ENCODE measurements around the gene MGST1.

The MGST1 gene, protein sequence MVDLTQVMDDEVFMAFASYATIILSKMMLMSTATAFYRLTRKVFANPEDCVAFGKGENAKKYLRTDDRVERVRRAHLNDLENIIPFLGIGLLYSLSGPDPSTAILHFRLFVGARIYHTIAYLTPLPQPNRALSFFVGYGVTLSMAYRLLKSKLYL

DNA sequence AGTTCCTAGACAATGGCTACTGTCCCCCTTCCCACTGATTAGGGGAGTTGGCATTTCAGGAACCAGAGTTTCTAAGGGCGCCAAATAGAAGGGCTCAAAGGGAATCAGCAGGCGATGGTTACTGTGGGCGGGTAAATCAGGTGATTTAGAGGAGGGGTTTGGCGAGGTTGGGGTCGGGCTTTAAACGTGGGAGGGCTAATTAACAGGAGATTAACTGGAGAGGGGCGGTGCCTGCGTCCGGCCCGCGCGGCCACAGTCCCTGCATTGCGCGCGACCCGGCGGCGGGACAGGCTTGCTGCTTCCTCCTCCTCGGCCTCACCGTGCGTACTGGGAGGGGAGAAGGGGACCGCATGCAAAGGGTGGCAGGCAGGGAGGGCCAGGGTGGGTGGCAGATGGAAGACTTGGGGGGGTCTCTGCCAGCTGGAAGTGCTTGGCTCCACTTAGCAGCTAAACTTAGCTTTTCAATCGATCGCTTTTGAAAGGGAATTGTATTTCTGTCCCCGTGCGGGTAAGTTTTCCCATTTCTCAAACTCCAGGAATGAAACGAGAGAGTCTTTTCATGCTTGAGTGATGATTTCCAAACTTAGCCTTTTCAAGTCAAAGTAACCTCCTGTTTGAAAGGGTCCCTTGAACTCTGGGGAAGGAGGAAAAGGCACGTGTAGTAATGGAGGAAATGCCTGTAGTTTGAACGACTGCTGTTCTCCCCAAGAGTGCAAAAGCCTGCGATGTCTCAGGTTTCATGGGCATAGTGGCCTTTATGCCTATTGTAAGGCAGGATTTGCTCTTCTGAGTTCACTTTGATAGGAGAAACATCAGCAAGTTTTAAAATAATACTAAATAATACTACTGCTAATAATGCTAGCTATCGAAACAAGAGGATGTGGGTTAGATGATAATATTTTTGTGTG, at the start of gene MGST1:
Gene MGST1 (plus strand): TSS at position 255 of the 908 bp plus-strand sequence. CDS start 6,608 bp downstream, outside the sequence.
- peak in 1 of 2 experiments; percentile 45 for DNase-seq

DNA sequence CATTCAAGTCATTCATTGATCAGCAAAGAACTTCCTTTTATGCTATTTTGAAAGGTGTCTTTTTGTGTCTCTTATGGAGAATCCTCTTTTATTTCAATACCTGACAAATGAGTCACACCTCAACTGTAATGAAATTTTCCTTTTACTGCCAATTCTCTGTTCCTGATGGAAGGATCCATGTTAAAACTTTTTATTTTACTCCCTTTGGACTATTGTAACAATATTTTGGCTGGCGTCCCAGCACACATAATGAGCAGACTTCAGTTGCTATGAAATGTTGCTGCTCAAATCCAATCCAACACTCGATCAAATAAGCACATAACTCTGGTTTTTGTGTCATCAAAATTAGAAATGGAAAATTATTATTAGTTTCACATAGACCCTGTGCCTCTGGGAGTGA, 48.0 kb upstream of the MGST1 start:
- DNase-seq: no peak

DNA sequence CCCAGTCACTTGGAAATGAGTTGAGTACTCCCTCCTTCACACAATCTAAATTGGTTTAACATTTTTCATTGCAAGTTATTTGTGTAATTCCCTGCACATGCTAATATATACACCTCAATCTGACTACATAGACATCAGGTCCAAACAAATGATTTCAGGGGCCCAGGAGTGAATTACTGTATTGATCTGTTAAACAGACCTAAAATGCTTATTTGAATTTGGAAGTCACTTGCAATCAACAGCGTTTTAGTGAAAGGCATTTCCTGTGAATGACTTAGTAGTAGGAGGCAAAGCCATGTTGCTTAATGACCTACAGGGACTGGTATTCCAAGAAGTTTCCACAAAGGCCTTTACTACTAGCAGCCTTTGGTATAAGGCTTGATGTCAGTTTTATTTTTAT, 47.3 kb upstream of the MGST1 start:
- no peak for DNase-seq

DNA sequence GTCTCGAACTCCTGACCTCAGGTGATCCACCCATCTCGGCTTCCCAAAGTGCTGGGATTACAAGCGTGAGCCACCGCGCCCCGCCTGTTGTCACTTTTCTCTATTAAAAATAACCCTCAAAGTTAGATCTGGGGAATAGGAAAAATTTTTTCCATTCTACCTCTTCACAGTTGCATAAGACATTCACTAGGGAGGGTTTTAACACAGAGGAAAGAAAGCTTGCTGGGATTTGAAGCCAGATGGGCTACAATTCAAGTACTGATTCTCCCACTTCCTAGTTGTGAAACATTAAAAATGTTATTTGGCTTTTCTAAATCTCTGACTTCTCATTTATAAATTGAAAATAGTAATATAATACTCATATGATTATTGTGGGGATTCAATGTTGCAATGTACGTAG, 46.7 kb upstream of the MGST1 start:
- DNase-seq: no peak

DNA sequence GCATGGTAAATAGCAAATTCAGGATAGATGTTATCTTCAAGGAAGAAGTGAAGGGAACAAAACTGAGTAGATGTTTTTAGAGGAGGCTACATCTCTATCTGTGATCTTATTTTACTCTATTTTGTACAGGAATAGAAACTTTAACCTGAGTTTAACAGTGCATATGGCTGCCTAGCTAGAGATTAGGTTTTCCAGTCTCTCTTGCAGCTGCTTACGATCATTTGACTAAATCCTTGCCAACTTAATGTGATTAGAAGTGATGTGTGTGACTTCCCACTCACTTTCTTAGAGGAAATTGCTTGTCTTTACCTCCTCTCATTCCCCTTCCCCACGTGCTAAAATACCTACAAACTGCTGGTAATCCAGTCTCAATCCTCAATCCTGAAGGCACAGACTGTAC, 43.5 kb upstream of the MGST1 start:
- no peak for DNase-seq

DNA sequence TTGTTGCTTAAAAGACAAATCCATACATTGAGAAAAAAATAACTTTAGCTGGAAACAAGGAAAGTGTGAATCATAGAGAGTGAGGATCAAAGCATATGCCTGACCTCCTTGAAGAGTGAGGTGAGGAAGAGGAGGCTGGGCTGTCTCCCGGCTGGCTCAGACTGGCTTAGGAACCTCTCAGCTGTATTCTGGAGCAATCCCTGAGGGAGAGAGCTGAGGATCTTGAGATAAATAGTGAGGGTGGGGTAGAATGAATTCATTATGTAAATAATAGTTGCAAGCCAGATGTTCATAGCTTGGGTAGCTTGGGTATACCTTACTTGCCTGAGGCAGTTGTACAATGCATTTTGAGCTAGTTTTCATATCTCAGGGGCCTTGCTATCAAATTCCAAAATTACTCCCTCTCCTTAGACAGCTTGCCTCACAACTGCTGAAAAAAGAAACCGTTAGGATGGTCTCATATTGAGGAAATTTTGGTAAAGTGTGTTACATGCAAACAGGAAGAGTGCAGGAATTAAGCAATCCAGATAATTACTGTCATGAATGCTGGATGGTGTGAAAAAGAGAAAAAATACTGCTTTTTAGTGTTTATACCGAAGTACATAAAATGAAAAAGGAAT, 39.5 kb upstream of the MGST1 start:
- DNase-seq: no peak

DNA sequence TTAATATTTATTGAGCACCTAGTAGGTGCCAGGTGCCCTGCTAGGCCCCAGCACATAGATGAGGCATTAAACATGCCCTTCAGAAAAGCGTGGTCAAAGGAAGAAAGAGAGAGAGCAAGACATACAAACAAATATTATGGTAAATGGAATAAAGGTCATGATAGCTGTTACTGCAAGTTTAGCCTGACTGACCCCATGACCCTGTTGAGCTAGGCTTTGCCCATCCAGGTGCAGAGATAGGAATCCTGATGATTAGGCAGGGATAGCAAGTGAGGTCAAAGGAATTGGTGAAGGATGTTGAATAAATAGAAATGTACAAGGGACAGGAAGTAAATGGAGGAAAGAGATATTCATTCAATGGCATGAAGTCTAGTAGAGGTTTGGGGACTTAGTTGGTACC, 36.5 kb upstream of the MGST1 start:
- DNase-seq: no peak

DNA sequence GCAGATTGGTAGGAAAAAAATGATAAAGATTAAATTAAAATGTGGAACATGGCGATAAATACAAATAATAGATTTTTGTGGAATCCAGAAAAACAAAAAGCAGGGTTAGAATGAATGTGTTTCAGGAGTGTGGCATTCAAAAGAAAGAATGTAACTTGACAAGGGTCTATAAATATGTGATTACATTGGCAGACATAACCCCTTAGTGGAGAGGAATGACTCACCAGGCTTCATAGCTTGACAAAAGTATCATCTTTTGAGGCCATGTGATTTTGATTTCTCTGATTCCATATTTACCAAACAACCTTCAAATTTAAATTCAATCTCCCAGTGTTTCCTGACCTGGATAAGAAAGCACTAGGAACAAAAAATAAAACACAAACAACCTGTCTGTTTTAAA, 24.4 kb upstream of the MGST1 start:
- no peak for DNase-seq

DNA sequence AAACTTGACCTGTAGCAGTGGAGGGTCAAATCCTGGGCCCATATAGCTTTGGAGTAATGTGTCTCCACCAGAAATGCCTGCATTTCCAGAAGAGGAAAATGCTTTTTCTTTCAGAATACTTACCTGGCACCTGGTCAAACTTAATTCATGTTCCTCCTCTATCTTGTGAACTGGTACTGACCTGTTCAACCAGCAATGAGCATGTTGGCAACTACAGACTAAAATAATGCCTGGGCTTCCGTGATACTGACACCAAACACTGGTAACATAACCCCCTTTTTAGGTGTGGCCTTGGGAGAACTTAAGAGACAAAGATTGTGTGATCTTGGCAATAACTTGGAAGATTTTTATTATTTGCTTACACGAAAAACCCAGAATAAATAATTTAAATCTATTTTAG, 23.8 kb upstream of the MGST1 start:
- no peak for DNase-seq

DNA sequence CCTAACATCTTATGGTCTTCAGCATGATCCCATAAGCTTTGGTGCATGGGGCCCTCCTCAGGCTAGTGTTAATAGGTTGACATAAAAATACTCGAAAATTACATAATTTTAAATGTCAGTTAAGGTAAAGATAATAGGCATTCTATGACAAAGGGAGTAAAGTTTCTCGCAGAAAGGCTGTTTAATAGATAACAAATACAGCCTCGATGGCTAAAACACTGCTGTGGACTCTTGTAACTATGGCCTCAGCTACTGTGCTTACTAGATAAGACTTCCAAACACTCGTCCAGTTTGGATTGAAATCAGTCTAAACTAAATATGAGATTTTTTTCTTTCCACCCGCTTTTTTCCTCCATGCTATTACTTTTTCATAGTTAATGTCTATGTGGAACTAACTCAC, 23.2 kb upstream of the MGST1 start:
- DNase-seq: no peak

DNA sequence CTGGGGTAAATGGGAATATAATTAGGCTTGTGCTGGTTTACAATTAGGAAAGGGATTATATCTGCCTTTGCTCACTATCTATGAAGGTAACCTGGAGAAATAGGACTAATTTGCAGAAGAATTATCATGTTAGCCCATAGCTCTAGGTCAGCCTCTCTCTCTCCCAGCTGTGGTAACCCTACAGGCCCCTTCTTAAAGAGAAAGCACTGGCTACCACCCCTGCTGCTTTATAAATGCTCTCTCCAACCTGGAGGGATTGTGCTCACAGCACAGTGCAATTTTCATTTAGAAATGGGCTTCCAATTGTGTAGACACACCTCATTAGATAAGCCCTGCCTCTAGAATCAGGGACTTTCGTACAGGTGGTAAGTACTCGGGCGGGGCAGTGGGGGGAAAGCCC, 22.7 kb upstream of the MGST1 start:
- no peak for DNase-seq

DNA sequence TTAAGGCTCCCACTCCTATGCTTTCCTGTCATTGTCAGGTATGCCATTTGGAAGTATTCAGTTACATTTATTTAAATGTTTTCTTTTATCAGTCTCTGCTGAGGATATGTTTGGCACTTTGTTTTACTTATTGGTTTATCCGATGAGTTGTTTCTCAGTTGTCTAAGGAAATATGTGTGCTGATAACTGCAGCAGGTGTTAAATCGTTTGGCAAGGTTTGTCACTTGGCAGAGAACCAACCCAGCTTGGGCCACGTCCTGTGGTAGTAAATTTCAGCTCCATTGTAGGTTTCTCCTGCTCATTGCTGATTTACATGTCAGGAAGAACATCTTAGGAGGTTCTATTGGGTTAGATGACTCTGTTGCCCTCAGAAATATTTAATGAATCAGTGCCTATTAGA, 22.0 kb upstream of the MGST1 start:
- DNase-seq: no peak

DNA sequence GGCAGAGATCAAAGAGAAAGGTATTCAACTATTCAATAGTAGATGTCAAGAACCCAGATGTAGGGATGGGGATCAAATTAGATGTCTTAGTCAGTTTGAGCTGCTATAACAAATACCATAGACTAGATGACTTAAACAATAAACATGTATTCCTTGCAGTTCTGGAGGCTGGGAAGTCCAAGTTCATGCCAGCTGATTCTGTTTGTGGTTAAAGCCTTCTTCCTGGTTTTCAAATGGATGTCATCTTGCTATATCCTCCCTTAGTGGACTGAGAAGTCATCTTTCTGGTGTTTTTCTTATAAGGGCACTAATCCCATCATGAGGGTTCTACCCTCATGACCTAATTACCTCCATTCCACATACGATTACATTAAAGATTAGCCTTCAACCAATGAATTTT, 19.5 kb upstream of the MGST1 start:
- no peak for DNase-seq

DNA sequence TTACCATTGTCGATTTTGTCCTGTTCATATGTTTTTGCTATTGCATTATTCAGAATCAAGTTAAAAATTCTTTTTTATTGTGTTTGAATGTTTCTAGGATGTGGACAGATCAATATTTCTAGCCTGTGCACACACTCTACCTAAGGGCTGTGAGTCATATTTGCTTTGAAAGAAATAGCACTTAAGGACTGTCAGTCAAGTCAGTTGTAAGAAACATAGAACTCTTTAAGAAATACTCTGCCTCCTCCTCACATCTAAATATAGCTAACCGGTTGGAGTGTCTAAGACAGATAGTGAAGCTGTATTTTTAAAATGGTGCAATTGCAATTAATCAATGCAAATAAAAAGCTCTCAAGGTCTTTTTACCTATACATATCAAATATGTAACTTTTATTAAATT, 17.9 kb upstream of the MGST1 start:
- DNase-seq: no peak

DNA sequence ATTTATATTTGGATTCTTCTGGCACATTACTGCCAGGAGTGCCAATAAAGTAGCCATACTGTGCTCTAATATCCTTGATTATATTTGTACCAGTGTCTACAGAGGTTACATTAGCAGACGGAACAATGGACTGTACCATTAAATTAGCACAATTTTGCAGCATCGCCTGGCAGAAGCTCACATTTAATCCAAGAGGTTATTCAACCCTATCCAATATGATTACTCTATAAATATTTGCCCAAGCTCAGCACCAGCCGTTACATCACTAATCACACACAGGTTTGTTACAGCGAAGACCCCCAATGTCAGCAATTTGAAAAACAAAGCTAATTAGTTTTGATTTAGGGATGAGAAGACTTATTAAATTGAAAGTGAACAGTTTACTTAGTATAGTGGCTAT, 16.9 kb upstream of the MGST1 start:
- DNase-seq: no peak

DNA sequence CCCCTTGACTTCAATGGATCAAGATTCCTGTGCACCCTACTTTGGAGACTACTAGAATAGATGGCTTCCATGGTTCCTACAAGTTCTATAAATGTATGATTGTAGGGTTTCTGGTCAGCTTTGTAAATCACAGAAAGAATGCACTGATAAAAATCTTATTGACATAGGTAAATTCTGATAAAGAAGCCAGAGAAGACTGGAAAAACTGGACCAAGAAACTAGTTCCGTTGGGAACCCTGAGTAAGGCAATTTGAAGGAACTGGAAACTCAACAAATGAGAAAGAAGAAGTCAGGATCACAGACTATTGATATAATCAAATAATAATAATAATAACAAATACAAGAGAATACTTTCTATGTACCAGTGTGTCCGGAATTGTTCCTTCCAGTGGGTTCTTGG, 15.4 kb upstream of the MGST1 start:
- DNase-seq: no peak

DNA sequence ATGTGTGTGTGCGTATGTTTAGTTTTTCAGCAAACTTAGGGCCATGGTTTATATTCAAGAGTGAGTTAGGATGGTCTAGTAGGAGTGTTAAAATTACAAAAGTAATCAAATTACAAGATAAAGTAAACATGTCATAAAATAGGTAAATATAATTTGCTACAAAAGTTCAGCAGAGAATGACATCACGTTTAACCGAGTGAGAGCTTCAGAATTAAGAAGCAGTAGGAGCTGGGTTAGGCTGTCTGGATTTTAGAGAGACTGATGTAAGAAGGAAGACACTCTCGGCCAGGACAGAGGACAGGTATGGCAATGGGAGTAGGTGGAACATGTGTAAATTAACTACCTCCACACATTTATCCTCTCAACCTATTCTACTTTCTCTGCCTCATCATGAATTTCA, 11.6 kb upstream of the MGST1 start:
- DNase-seq: no peak

DNA sequence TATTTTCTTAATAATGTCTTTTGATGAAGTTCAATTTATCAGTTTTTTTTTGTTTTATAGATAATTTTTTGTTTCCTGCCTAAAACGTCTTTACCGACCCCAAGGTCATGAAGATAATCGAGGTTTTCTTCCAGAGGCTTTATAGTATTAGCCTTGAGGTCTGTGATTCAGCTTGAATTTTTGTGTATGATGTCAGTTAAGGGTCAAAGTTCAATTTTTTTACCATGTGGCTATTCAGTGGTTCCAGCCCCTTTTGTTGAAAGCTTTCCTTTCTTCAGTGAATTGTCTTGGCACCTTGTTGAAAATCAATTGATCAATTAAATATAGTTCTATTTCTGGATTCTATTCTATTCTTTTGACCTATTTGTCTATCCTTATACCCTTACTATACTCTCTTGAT, 3.2 kb upstream of the MGST1 start:
- no peak for DNase-seq

DNA sequence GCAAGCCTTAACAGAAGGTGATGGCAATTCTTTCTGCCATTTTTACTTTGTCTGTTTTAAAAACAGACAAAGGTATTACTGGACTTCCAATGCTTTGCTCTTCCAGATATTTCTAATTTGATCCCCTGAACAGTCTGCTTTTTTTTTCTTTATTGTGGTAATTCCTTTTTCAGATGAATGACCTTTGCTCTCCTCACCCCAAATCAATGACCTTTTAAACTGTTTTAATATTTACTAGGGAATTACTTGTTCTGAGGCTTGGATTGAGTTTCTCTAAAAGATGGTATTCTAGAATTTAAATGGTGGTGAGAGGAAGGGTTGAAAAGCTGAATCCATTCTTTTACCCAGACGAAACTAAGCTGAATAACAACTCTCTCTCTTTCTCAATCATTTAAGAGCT, 2.3 kb upstream of the MGST1 start:
- DNase-seq: no peak

DNA sequence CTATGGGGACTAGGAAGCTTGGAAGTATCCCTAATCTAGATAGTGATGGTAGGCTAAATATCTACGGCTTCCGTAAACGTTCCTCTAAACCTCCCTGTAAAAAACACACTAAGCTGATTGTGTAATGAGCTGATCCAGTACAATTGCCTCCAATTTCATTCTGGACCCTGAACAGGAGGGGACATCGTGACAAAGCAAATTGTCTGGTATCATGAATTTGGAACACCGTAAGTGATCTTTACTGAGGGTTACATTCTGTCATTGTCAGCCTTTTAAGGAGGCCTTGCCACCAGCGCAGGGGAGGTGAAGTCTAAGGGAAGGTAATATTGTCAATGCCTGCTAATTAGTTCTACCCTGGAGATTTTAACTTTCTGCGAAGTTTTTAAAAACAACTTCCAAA, 487 bp upstream of the MGST1 start:
- no peak for DNase-seq

DNA sequence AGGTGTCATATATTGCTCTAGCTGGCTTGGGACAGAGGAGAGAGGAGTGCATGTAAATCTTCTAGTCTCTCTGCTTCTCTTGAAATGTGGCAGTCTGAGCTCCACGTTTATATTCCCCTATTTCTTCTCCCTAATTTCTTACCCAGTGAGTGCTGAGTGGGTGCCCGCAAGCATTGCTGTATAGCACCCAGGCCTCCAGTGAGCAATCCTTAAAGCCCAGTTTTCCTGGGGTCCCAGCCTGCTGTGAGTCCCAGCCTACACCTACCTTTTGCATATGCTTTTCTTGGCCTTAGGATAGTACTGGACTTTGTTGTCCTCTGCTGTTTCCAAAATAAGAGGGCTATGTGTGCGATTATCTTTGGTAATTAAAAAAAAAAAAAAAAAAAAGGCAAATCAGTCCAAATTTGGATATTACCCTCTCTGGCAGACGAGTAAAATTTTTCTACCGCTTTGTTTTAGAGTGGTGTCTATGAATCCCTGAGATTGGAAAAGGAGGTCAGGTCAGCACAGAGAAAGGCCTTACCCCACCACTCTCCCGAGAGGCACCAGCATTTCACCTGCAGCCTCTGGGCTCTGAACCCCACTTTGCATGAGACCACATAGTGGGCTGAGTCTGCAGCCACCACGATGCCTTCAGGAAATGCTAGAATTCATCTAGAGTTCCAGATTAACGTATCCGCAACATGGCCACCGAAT, 1.1 kb downstream of the MGST1 start:
- DNase-seq: no peak

DNA sequence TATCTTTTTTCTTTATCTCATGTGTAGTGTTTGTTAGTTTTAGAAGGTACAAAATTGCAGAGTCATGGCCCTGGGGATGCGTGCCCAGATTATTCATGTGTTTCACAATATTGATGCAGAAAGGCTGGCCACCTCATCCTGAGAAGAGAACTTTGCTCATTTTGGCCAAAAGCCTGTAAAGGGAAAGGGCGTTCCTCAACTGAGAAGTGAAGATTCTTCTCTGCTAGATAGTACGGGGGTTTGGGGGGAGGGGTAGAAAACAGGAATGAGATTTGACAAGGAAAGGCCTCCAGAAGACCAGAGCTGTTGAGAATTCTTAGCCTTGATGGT, 1.7 kb downstream of the MGST1 start:
- DNase-seq: no peak

DNA sequence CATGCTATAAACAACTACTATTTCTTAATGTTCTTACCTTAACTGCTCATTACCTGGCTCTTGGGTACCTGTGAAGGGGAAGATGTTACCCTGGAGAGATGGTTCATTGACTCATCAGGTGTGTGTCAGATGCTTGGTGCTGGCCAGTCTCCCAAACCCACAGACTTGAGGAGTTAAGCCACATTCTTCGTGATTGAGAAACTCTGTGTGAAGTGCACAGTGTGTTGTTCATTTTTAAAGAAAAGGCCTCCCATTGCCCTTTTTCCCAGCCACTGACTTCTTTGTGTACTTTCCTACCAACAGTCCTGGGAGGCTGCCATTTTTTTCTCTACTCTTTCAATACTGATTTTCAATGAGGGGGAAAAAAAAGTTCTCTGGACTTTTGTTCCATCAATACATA, 3.2 kb downstream of the MGST1 start:
- no peak for DNase-seq

DNA sequence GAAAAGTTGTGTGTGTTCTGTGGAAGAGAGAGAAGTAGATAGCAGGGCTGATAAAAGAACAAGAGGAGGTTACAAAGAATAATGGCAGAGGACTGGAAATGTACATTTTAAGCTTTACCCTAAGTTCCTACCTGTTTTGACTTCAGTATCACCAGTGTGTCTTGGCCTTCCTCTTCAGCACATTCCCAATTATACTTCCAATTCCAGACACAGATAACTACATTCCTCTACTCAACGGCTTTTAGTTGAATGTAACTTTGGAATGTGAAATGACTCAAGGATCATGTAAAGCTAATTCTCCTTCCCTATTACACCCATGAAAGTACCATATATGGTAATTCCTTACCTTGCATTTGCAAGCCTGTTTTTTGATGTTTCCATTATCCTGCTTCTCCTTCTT, 5.0 kb downstream of the MGST1 start:
- no peak for DNase-seq
